HepG2 (cell line): ENCODE measurements around the gene VEGFA. TPM values are rescaled to one million over a fixed set of nuclear protein-coding genes. Genes with fewer than 3 reads are reported as not detected.

ENCODE experiments used
- AHDC1 ChIP-seq: sonication (generic); formaldehyde crosslinking; IDR thresholded peaks from 2 replicates; pipeline ENCODE4 v1.5.1; 2020; ENCODE audit warnings: mild to moderate bottlenecking, missing genetic modification reagents, borderline replicate concordance
- DMTF1 ChIP-seq: sonication (generic); formaldehyde crosslinking; IDR thresholded peaks from 2 replicates; pipeline ENCODE4 v1.4.0; 2020; ENCODE audit warnings: mild to moderate bottlenecking, missing genetic modification reagents
- GFI1 ChIP-seq: sonication (generic); formaldehyde crosslinking; IDR thresholded peaks from 2 replicates; pipeline ENCODE4 v1.5.0; 2020; ENCODE audit warnings: missing genetic modification reagents, mild to moderate bottlenecking, borderline replicate concordance
- IKZF4 ChIP-seq: sonication (generic); formaldehyde crosslinking; IDR thresholded peaks from 2 replicates; pipeline ENCODE4 v1.5.1; 2020; ENCODE audit warnings: borderline replicate concordance, mild to moderate bottlenecking, low read depth, missing genetic modification reagents; ENCODE audit errors: not compliant biosample characterization
- JARID2 ChIP-seq: sonication (generic); formaldehyde crosslinking; IDR thresholded peaks from 2 replicates; pipeline ENCODE4 v1.8.1; 2023; ENCODE audit warnings: missing genetic modification reagents, inconsistent platforms; ENCODE audit not compliant: insufficient replicate concordance
- KDM1A ChIP-seq: IDR thresholded peaks from 2 replicates; pipeline ENCODE4 v1.6.1; 2016; ENCODE audit warnings: missing compliant biosample characterization
- MEIS1 ChIP-seq: sonication (generic); formaldehyde crosslinking; IDR thresholded peaks from 2 replicates; pipeline ENCODE4 v1.9.0; 2021; ENCODE audit warnings: mild to moderate bottlenecking, missing genetic modification reagents, moderate library complexity, borderline replicate concordance
- PHF8 ChIP-seq: sonication (generic); formaldehyde crosslinking; IDR thresholded peaks from 2 replicates; pipeline ENCODE4 v1.5.0; 2020; ENCODE audit warnings: missing genetic modification reagents
- TFDP1 ChIP-seq: IDR thresholded peaks from 2 replicates; pipeline ENCODE4 v1.6.1; 2016; ENCODE audit warnings: missing compliant biosample characterization, missing genetic modification reagents, borderline replicate concordance
- TOE1 ChIP-seq: sonication (generic); formaldehyde crosslinking; IDR thresholded peaks from 2 replicates; pipeline ENCODE4 v1.4.0; 2020; ENCODE audit warnings: mild to moderate bottlenecking, missing genetic modification reagents
- ZBTB46 ChIP-seq: sonication (generic); formaldehyde crosslinking; IDR thresholded peaks from 2 replicates; pipeline ENCODE4 v1.4.0; 2020; ENCODE audit warnings: mild to moderate bottlenecking, missing genetic modification reagents, borderline replicate concordance
- ZNF781 ChIP-seq: sonication (generic); formaldehyde crosslinking; IDR thresholded peaks from 2 replicates; pipeline ENCODE4 v1.5.1; 2020; ENCODE audit warnings: borderline replicate concordance, mild to moderate bottlenecking, missing genetic modification reagents; ENCODE audit errors: not compliant biosample characterization
- ZNF816 ChIP-seq: sonication (generic); formaldehyde crosslinking; IDR thresholded peaks from 2 replicates; pipeline ENCODE4 v1.8.0; 2022; ENCODE audit warnings: missing genetic modification reagents, mild to moderate bottlenecking, borderline replicate concordance
- ZXDC ChIP-seq: sonication (generic); formaldehyde crosslinking; IDR thresholded peaks from 2 replicates; pipeline ENCODE4 v1.5.0; 2020; ENCODE audit warnings: mild to moderate bottlenecking, missing genetic modification reagents
- polyA plus RNA-seq, 8 experiments: library from polyadenylated mRNA; depleted of rRNA in 3 of 8; stranded (reverse) in 7 of 8; unstranded in 1 of 8; fragments of >200 nt; fragmentation: Illumina TruSeq in 4 of 8; extraction: Trizol in 4 of 8; gene quantifications; 2 replicates each; pipeline versions ENCODE4 v1.2.1 to v1.2.3, GENCODE V29; 2011 to 2016; ENCODE audit warnings: low read depth in 4 of 8, missing spikeins in 1 of 8, mixed read lengths in 1 of 8; ENCODE audit not compliant: insufficient read depth in 1 of 8
- total RNA-seq, 5 experiments: library from RNA; depleted of rRNA; stranded (reverse); fragments of >200 nt; fragmentation: Illumina TruSeq; extraction: Trizol; gene quantifications; 2 replicates each; pipeline ENCODE4 v1.2.3, GENCODE V29; 2016; ENCODE audit warnings: low read depth in 1 of 5

The VEGFA gene
- total and polyA plus RNA-seq, 2 of the 13 experiments (the other 11 are each of a cell fraction or from before 2014, with no cell fraction given) = 68.1 to 629 TPM

- 0 out of 2 replicates have a peak, but pooled peaks have one; percentile 10 for TF ChIP-seq DMTF1 (CRISPR knock-in tag)
- TF ChIP-seq GFI1 (CRISPR knock-in tag) = no peak
- 0 out of 2 replicates have a peak, but pooled peaks have one; percentile 22 for TF ChIP-seq TOE1 (CRISPR knock-in tag)
- peak; percentile 0 for TF ChIP-seq ZNF781 (CRISPR knock-in tag)
- peak; percentile 27 for TF ChIP-seq IKZF4 (CRISPR knock-in tag)
- no peak for TF ChIP-seq AHDC1
- TF ChIP-seq MEIS1 (CRISPR knock-in tag) = 0 out of 2 replicates have a peak, but pooled peaks have one; percentile 12
- 0 out of 2 replicates have a peak, but pooled peaks have one; percentile 41 for TF ChIP-seq ZBTB46 (CRISPR knock-in tag)
- no peak for TF ChIP-seq ZNF816 (CRISPR knock-in tag)
- TF ChIP-seq JARID2 (CRISPR knock-in tag) = no peak
- 0 out of 2 replicates have a peak, but pooled peaks have one; percentile 7 for TF ChIP-seq KDM1A
- TF ChIP-seq ZXDC = no peak
- 0 out of 2 replicates have a peak, but pooled peaks have one; percentile 25 for TF ChIP-seq PHF8 (CRISPR knock-in tag)
- 0 out of 2 replicates have a peak, but pooled peaks have one; percentile 2 for TF ChIP-seq TFDP1 (CRISPR knock-in tag)
Measured at GRCh38 chr6:43806758-43807227, 36.8 kb downstream of the VEGFA start (continued).
